GM10847 (cell line): ENCODE results near the gene PRMT5.

ENCODE experiments used
- POLR2A ChIP-seq: IDR thresholded peaks from 2 replicates; pipeline ENCODE4 v1.6.1; 2011; ENCODE audit not compliant: insufficient read length; ENCODE audit errors: extremely low read depth

Gene PRMT5

DNA sequence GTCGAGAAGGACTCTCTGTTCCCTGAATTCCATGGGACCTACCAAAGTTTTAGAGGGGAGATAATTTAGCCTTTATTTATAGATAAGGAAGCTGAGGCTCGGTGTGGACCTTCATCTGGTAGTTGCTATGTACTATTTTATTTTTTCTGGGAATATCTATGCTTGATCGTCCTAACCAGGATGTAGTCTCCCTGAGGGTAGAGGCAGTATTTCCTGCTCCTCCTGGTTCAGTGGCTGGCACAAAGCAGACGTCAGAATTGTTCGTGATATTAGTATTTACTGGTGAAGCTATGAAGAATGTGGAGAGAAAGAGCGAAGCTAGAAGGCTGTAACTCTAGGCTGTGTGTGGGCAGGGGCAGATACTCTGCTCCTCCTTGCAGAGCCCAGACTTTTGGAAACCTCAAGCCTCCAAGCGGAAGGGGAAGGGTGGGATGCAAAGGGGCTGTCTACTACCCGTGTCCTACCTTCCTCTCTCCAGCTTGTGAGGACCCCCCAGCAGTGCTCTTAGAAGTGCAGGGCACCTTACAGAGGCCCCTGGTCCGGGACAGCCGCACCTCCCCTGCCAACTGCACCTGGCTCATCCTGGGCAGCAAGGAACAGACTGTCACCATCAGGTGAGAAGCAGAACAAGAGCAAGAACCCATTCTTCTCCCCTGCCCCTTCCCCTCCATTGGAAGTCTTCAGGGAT, 56.2 kb downstream of the PRMT5 start:
- no peak for TF ChIP-seq POLR2A

DNA sequence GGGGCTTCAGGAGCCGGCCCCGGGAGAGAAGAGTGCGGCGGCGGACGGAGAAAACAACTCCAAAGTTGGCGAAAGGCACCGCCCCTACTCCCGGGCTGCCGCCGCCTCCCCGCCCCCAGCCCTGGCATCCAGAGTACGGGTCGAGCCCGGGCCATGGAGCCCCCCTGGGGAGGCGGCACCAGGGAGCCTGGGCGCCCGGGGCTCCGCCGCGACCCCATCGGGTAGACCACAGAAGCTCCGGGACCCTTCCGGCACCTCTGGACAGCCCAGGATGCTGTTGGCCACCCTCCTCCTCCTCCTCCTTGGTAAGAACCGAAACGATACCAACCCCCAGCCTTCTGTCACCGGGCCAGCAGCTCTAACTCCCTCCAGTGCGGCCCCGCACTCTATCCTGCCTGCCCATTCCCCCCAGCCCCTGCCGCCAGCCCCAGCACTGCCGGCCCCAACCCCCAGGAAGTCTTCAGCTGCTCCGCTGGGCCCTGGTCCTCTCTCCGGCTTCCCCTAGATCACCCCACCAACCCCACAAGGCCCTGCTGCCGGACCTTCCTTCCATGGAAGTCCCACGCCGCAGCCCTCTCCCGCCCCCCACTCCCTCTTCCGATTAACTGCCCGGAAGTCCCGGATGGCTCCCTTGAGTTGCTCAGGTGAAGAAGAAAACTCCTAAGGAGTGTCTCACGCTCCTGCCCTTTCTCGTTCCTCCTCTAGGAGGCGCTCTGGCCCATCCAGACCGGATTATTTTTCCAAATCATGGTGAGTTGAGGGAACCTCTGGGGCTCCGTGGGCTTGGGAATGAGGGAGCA, 56.9 kb downstream of the PRMT5 start:
- no peak for TF ChIP-seq POLR2A

DNA sequence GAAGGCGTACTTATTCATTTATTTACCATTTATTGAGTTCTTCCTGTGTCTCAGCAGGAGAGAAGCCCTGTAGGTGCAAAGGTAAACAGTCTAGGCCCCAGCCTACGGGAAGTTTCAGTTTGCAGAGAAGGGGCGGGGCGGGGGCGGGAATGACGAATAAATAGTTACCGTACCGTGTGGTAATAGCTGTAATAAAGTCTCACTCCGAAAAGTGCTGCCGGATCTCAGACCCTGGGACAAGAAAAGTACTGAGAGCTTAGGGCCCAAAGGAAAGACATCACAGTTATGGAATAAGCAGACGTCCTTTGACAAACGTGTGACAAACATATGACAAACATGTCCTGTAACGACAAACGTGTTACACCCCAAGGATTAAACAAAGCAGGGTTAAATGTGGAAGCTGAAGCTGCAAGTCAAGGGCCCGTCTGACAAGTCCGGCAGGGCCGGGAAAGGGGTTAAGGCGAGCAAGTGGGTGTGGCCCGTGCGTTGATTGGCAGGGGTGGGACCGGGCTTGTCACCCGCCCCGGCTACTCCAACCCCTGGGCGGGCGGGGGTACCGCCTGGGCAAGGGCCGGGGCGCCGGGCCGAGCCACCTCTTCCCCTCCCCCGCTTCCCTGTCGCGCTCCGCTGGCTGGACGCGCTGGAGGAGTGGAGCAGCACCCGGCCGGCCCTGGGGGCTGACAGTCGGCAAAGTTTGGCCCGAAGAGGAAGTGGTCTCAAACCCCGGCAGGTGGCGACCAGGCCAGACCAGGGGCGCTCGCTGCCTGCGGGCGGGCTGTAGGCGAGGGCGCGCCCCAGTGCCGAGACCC, 57.7 kb downstream of the PRMT5 start, which contains the start of gene LRP10:
TSS of gene LRP10 (plus strand) at position 517 of the 809 bp plus-strand sequence. CDS start 564 bp downstream, outside the sequence.
- TF ChIP-seq POLR2A = peak; percentile 73

DNA sequence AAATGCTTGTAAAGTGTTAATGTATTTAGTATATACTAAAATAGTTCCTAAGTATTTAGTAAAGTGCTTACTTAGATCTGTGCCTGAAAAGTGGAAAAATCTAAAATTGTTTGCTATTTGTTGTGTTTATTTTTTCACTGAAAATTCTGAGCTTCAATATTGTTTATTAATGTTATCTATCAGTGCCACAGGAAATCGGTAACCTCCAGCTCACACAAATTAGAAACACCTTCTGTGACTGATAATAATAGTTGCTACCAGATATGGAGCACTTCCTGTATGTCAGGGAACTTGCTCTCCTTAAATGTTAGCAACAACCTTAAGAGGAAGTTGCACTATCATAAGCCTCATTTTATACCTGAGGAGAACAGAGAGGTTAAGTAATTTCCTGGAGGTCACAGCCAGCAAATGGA, 58.4 kb downstream of the PRMT5 start:
- no peak for TF ChIP-seq POLR2A
